VCaP (cell line): ENCODE measurements around the gene TSR2.

Experiments used
- H3K27ac ChIP-seq: fragments of 450-650 bp; 2 replicates; pipeline ENCODE4 v1.5.1; 2017
- CTCF ChIP-seq: fragments of 450-650 bp; conservative IDR thresholded peaks from 2 replicates; pipeline ENCODE4 v1.5.1; 2017; ENCODE audit warnings: mild to moderate bottlenecking, moderate library complexity

The TSR2 gene

GRCh38 chrX:54419559-54420302 is 20.5 kb upstream of the TSR2 start:
- TF ChIP-seq CTCF, result no peak
- H3K27ac ChIP-seq, result no peak overlapping the region

GRCh38 chrX:54422168-54422567 is 18.0 kb upstream of the TSR2 start:
- no peak for TF ChIP-seq CTCF
- no peak overlapping the region for H3K27ac ChIP-seq

DNA sequence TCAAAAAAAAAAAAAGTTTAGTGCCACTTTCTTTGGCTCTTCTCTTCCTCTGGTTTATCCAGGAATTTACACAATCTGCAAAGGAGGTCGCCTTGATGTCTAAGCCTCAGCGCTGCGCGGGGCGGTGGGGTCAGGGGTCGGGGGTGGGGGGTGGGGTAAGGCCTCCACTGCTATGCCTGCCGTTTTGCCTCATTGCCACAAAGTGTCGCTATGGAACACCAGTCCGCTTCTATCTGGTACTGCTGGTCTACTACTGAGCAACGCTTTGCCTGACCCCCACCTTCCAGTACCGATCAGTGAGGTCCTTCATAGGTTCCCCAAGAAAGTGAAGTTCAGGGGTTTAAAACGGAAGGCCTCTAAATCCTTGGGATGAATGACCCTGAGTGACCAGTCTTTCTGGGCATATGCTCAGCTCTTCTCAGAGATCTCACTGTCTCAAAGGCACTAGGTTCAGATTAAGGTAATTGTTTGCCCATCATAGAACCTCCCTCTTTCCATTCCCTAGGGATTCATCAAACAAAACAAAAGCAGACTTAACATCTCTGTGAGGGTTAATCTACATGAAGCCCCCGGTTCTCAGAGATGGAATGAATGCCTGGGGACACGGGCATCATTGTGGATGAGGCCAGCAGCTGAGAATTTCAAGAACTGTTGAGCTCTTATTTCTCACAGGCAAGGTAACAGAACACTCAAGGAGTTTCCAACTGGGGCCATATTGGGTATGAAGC is 16.9 kb upstream of the TSR2 start:
- TF ChIP-seq CTCF, result no peak
- H3K27ac ChIP-seq, result no peak overlapping the region

- H3K27ac ChIP-seq, result no peak overlapping the region
- TF ChIP-seq CTCF, result no peak
Observed at GRCh38 chrX:54427837-54428424, 12.3 kb upstream of the TSR2 start.

- no peak overlapping the region for H3K27ac ChIP-seq
- TF ChIP-seq CTCF, result no peak
Observed at GRCh38 chrX:54430519-54430918, 9.7 kb upstream of the TSR2 start.

DNA sequence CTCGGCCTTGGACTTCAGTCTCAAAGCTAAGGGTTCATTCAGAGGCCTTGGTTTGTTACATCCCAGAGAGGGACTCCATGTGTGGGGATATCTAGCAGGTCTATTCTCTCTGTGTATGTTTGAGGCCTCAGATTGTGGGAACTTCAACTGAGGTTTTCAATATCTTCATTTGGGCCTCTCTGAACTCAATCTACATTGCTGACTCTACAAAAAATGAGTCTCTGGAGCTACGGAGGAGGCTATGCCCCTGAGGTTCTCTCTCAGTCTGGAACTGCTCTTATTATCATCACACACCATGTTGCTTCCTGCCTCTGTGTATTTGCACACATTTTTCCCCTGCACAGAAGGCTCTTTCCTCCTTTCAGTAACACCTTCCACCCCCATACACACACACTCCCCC is 5.1 kb upstream of the TSR2 start:
- no peak for TF ChIP-seq CTCF

GRCh38 chrX:54442790-54443189 is 2.6 kb downstream of the TSR2 start:
- H3K27ac ChIP-seq, result no peak overlapping the region
- TF ChIP-seq CTCF, result no peak

More for the DNA sequence above, 5.1 kb upstream of the TSR2 start:
- no peak overlapping the region for H3K27ac ChIP-seq
